Measurements from ENCODE around the gene NEURL1. TPM values are rescaled to one million over a fixed set of nuclear protein-coding genes. Genes with fewer than 3 reads are reported as not detected.

NEURL1 gene
- total RNA-seq, 3 donors from 2014 or later (not counting 1 experiment from before 2014, with no cell fraction given) = 0.95 to 8.5 (median 1.5) TPM

DNA sequence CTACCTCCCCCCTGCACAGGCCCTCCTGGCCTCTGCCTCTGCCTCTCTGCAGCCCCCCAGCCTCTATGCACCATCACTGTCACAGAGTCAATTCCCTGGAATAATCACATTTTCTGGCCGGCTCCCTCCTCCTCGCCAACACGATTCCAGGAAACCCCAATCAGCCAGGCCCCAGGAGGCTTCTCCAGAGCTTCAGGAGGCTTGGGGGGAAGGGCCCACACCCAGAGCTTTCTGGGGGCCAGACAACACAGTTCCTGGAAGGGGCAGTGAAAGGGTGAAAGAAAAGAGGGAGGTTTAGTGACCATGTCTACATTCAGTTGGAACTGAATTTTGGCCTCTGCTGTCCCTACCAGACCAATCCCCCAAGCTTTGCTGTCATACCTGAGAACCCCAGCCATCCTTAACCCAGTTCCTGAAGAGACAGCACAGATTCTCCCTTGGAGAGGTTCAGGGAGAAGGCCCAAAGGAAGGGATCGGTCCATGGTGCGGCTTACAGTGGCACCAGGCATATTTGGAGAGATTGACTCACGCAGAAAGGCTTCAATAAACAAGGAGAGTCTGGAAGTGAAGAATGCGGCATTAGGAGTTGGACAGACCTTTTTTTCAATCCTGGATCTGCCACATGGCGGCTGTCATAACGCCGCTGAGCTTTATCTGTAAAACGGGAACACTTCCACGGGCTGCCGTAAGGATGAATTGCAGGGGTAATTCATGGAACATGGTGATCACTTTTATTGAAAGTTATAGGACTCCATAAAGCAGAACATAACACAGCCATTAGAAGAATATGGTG, 89.0 kb downstream of the NEURL1 start:
- Mint-ChIP-seq H3K36me3 (no peaks in the 10 kb centered on the region), H3K4me1 (peaks cover 5 to 6% of the 10 kb centered on the region in 2 donors), H3K27me3 (ENCODE audit: low read depth in 2 of 2) (peaks cover 0 to 5% of the 10 kb centered on the region in 2 donors), H3K4me3 (peak overlapping the region; percentile 93), H3K27ac (no peak overlapping the region), H3K9me3 (no peaks in the 10 kb centered on the region)
- Histone ChIP-seq H3K4me3 (ENCODE audit: low read length) (no peak overlapping the region), H3K9me3 (ENCODE audit: control insufficient read depth, insufficient read depth, low read length) (no peaks in the 10 kb centered on the region), H3K27ac (ENCODE audit: low read length) (no peak overlapping the region), H3K4me1 (ENCODE audit: control insufficient read depth, insufficient read depth, low read length) (peaks cover 7% of the 10 kb centered on the region), H3K36me3 (ENCODE audit: control insufficient read depth, insufficient read depth, low read length) (no peaks in the 10 kb centered on the region), H3K27me3 (ENCODE audit: control insufficient read depth, insufficient read depth, low read length) (no peaks in the 10 kb centered on the region)
- intact Hi-C loops (cut with micrococcal nuclease) = no loop called here
- WGBS (ENCODE audit: insufficient coverage) = 94% methylated on average over 13 of the region's 13 CpGs
- DNase-seq (no peak), ATAC-seq (no peak)
- TF ChIP-seq, protein P1, sequence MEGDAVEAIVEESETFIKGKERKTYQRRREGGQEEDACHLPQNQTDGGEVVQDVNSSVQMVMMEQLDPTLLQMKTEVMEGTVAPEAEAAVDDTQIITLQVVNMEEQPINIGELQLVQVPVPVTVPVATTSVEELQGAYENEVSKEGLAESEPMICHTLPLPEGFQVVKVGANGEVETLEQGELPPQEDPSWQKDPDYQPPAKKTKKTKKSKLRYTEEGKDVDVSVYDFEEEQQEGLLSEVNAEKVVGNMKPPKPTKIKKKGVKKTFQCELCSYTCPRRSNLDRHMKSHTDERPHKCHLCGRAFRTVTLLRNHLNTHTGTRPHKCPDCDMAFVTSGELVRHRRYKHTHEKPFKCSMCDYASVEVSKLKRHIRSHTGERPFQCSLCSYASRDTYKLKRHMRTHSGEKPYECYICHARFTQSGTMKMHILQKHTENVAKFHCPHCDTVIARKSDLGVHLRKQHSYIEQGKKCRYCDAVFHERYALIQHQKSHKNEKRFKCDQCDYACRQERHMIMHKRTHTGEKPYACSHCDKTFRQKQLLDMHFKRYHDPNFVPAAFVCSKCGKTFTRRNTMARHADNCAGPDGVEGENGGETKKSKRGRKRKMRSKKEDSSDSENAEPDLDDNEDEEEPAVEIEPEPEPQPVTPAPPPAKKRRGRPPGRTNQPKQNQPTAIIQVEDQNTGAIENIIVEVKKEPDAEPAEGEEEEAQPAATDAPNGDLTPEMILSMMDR (IDR thresholded peaks at IDR 0.05) = no peak

DNA sequence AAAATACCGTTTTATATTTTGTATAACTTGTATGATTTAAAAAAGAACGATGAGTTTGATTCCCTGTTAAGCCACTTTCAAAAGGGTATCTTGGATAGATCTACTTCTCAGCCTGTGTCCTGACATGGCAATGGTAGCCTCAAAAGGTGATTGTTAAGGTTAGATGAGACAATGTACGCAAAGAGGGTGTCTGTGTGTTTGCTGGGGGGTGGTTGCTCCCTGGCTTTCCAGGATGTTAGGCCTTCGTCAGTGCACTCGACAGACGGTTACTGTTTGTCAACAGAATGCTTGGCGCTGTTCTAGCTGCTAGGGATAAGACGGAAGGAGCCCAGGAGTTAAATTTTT, 90.3 kb downstream of the NEURL1 start:
- H3K4me3 Mint-ChIP-seq = peak overlapping the region; percentile 93
- TF ChIP-seq, protein P1 (IDR thresholded peaks at IDR 0.05) = no peak
- DNase-seq (no peak), ATAC-seq (no peak)
- WGBS (ENCODE audit: insufficient coverage) = 54% methylated on average over 7 of the region's 8 CpGs
- H3K27me3 Mint-ChIP-seq (ENCODE audit: low read depth in 2 of 2) = peaks cover 0 to 5% of the 10 kb centered on the region in 2 donors
- intact Hi-C loops (cut with micrococcal nuclease) = no loop called here
- no peaks in the 10 kb centered on the region for H3K36me3 ChIP-seq (ENCODE audit: control insufficient read depth, insufficient read depth, low read length)
- H3K4me1 ChIP-seq (ENCODE audit: control insufficient read depth, insufficient read depth, low read length) = peaks cover 7% of the 10 kb centered on the region
- H3K27ac Mint-ChIP-seq = peak overlapping the region; percentile 73 to 80
- peak overlapping the region; percentile 60 for H3K4me3 ChIP-seq (ENCODE audit: low read length)
- H3K4me1 Mint-ChIP-seq = peaks cover 5 to 6% of the 10 kb centered on the region in 2 donors
- no peaks in the 10 kb centered on the region for H3K9me3 Mint-ChIP-seq
- H3K36me3 Mint-ChIP-seq = no peaks in the 10 kb centered on the region
- H3K9me3 ChIP-seq (ENCODE audit: control insufficient read depth, insufficient read depth, low read length) = no peaks in the 10 kb centered on the region
- peak overlapping the region; percentile 53 for H3K27ac ChIP-seq (ENCODE audit: low read length)
- no peaks in the 10 kb centered on the region for H3K27me3 ChIP-seq (ENCODE audit: control insufficient read depth, insufficient read depth, low read length)

DNA sequence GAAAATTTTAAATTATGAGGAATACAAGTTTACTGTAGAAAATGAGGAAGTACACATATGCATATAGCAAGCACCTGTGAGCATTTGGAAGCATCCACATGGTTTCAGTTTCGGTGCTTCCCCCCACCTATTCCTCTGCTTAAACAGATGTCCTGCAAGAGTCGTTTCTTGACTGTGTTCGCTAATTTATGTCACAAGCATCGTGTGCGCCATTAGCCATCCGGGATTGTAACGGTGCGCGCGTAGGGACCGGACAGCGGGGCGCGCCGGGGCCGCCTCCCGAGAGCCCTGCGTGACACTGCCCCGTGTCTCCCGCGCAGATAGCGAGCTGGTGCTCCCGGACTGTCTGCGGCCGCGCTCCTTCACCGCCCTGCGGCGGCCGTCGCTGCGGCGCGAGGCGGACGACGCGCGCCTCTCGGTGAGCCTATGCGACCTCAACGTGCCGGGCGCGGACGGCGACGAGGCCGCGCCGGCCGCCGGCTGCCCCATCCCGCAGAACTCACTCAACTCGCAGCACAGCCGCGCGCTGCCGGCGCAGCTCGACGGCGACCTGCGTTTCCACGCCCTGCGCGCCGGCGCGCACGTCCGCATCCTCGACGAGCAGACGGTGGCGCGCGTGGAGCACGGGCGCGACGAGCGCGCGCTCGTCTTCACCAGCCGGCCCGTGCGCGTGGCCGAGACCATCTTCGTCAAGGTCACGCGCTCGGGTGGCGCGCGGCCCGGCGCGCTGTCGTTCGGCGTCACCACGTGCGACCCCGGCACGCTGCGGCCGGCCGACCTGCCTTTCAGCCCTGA, 90.9 kb downstream of the NEURL1 start:
- peaks cover 7% of the 10 kb centered on the region for H3K4me1 ChIP-seq (ENCODE audit: control insufficient read depth, insufficient read depth, low read length)
- peak overlapping the region; percentile 60 for H3K4me3 ChIP-seq (ENCODE audit: low read length)
- TF ChIP-seq, protein P1 (IDR thresholded peaks at IDR 0.05) = no peak
- 6% methylated on average over 111 of the region's 111 CpGs for WGBS (ENCODE audit: insufficient coverage)
- Mint-ChIP-seq H3K27me3 (ENCODE audit: low read depth in 2 of 2) (peaks cover 0 to 5% of the 10 kb centered on the region in 2 donors), H3K4me1 (peaks cover 5 to 6% of the 10 kb centered on the region in 2 donors), H3K9me3 (no peaks in the 10 kb centered on the region), H3K4me3 (peak overlapping the region; percentile 93), H3K27ac (peak overlapping the region; percentile 73 to 80), H3K36me3 (no peaks in the 10 kb centered on the region)
- H3K27ac ChIP-seq (ENCODE audit: low read length) = peak overlapping the region; percentile 53
- DNase-seq (peak; percentile 50 to 93), ATAC-seq (peak; percentile 70 to 84 (median 83))
- intact Hi-C loops (cut with micrococcal nuclease) = no loop called here
- no peaks in the 10 kb centered on the region for H3K27me3 ChIP-seq (ENCODE audit: control insufficient read depth, insufficient read depth, low read length)
- H3K9me3 ChIP-seq (ENCODE audit: control insufficient read depth, insufficient read depth, low read length) = no peaks in the 10 kb centered on the region
- H3K36me3 ChIP-seq (ENCODE audit: control insufficient read depth, insufficient read depth, low read length) = no peaks in the 10 kb centered on the region

Measured in natural killer cell (primary cell).